IMR-90 (cell line): ENCODE measurements around the gene CFAP92. TPM values are rescaled to one million over a fixed set of nuclear protein-coding genes. Genes with fewer than 3 reads are reported as not detected.

ENCODE experiments used
- ATAC-seq: fragments of 200-7000 bp; cut with Tn5 transposase; 2 replicates; pipeline ENCODE4 v1.9.1; 2020; ENCODE audit warnings: low read depth, mild to moderate bottlenecking, moderate library complexity
- BruUV-seq: library from RNA; stranded (reverse); fragments of 400-500 nt; replicated peaks from 2 replicates; lab custom pipeline; 2021; lab: Mats Ljungman, UMichigan
- CTCF ChIA-PET: fragments of 300-600 bp; formaldehyde crosslinking; extraction: SDS; loops from one replicate; lab custom pipeline; 2021; ENCODE audit warnings: antibody characterized with exemption; lab: Yijun Ruan, JAX
- POLR2A ChIA-PET: fragments of 300-600 bp; sonication (Branson Sonifier 250); formaldehyde crosslinking; loops from one replicate; lab custom pipeline; 2022; ENCODE audit warnings: antibody characterized with exemption; ENCODE audit not compliant: unreplicated experiment; lab: Charles Lee
- DNase-seq: peaks from one replicate; pipeline ENCODE4 v3.0.0; 2013
- H2AFZ ChIP-seq: replicated peaks from 2 replicates; pipeline ENCODE3; 2013; ENCODE audit warnings: low read length, mild to moderate bottlenecking; ENCODE audit not compliant: poor library complexity
- H2AK5ac ChIP-seq: 2 replicates; pipeline ENCODE4 v1.6.1; 2013; ENCODE audit warnings: low read depth, low read length, inconsistent platforms
- H2AK9ac ChIP-seq: replicated peaks from 2 replicates; pipeline ENCODE3; 2013; ENCODE audit warnings: mild to moderate bottlenecking, low read depth, low read length, moderate library complexity; ENCODE audit not compliant: poor library complexity
- H2BK120ac ChIP-seq: 2 replicates; pipeline ENCODE4 v1.6.1; 2013; ENCODE audit warnings: low read depth, low read length, inconsistent platforms
- H2BK15ac ChIP-seq: 3 replicates; pipeline ENCODE4 v1.6.1; 2013; ENCODE audit warnings: low read depth, low read length, inconsistent platforms
- H2BK20ac ChIP-seq: 2 replicates; pipeline ENCODE4 v1.6.1; 2013; ENCODE audit warnings: low read depth, mild to moderate bottlenecking, inconsistent platforms, low read length, moderate library complexity
- H2BK5ac ChIP-seq: 2 replicates; pipeline ENCODE4 v1.6.1; 2013; ENCODE audit warnings: mild to moderate bottlenecking, low read depth, low read length, inconsistent platforms; ENCODE audit not compliant: poor library complexity, severe bottlenecking
- H3K14ac ChIP-seq: replicated peaks from 2 replicates; pipeline ENCODE4 v1.6.1; 2013; ENCODE audit warnings: low read depth, low read length, inconsistent platforms
- H3K18ac ChIP-seq: 2 replicates; pipeline ENCODE4 v1.6.1; 2013; ENCODE audit warnings: low read depth, low read length, control low read depth
- H3K23ac ChIP-seq: 2 replicates; pipeline ENCODE4 v1.6.1; 2013; ENCODE audit warnings: low read depth, low read length, inconsistent platforms
- H3K27ac ChIP-seq: 2 replicates; pipeline ENCODE4 v1.5.1; 2013; ENCODE audit warnings: mild to moderate bottlenecking, control low read depth, low read length; ENCODE audit not compliant: insufficient read depth
- H3K27me3 ChIP-seq: 2 replicates; pipeline ENCODE4 v1.6.1; 2013; ENCODE audit warnings: low read length; ENCODE audit not compliant: control insufficient read depth, insufficient read depth
- H3K36me3 ChIP-seq: 2 replicates; pipeline ENCODE4 v1.6.1; 2013; ENCODE audit warnings: low read length, mixed read lengths; ENCODE audit not compliant: control insufficient read depth, insufficient read depth
- H3K4ac ChIP-seq: 2 replicates; pipeline ENCODE4 v1.6.1; 2013; ENCODE audit warnings: low read depth, low read length, inconsistent platforms
- H3K4me1 ChIP-seq: 2 replicates; pipeline ENCODE4 v1.6.1; 2013; ENCODE audit warnings: low read length, mixed read lengths; ENCODE audit not compliant: control insufficient read depth, insufficient read depth
- H3K4me2 ChIP-seq: 2 replicates; pipeline ENCODE4 v1.6.1; 2013; ENCODE audit warnings: low read depth, mild to moderate bottlenecking, control low read depth, low read length, moderate library complexity
- H3K4me3 ChIP-seq: 2 replicates; pipeline ENCODE4 v1.5.1; 2013; ENCODE audit warnings: low read depth, mild to moderate bottlenecking, control low read depth, low read length, moderate library complexity; ENCODE audit not compliant: insufficient read depth
- H3K56ac ChIP-seq: 2 replicates; pipeline ENCODE4 v1.6.1; 2013; ENCODE audit warnings: low read length, inconsistent platforms; ENCODE audit not compliant: insufficient read depth; ENCODE audit errors: extremely low read depth
- H3K79me1 ChIP-seq, 2 experiments: 2 replicates each; pipeline ENCODE4 v1.6.1; 2013; ENCODE audit warnings: low read length in 2 of 2, inconsistent platforms in 1 of 2, low read depth in 1 of 2
- H3K9ac ChIP-seq: 2 replicates; pipeline ENCODE4 v1.6.1; 2013; ENCODE audit warnings: low read depth, low read length, control low read depth
- H3K9me1 ChIP-seq: 2 replicates; pipeline ENCODE4 v1.6.1; 2013; ENCODE audit warnings: low read length, inconsistent platforms; ENCODE audit not compliant: insufficient read depth
- H3K9me3 ChIP-seq: 2 replicates; pipeline ENCODE4 v1.6.1; 2013; ENCODE audit warnings: low read length; ENCODE audit not compliant: control insufficient read depth, insufficient read depth
- H4K20me1 ChIP-seq: 2 replicates; pipeline ENCODE4 v1.6.1; 2013; ENCODE audit warnings: low read length, inconsistent platforms; ENCODE audit not compliant: insufficient read depth
- H4K5ac ChIP-seq: 2 replicates; pipeline ENCODE4 v1.6.1; 2013; ENCODE audit warnings: mild to moderate bottlenecking, low read depth, low read length, control low read depth
- H4K8ac ChIP-seq, 2 experiments: 2 replicates each; pipeline ENCODE4 v1.6.1; 2013; ENCODE audit warnings: low read depth in 2 of 2, low read length in 2 of 2, control low read depth in 1 of 2, inconsistent platforms in 1 of 2
- H4K91ac ChIP-seq: 2 replicates; pipeline ENCODE4 v1.6.1; 2013; ENCODE audit warnings: low read depth, low read length, inconsistent platforms; ENCODE audit not compliant: insufficient read depth
- BHLHE40 ChIP-seq: fragments of 150-350 bp; IDR thresholded peaks from 2 replicates; pipeline ENCODE4 v1.6.1; 2016; ENCODE audit warnings: mild to moderate bottlenecking, low read depth, low read length
- CEBPB ChIP-seq: IDR thresholded peaks from 2 replicates; pipeline ENCODE4 v1.6.1; 2012; ENCODE audit warnings: low read depth, low read length, improper control_type of control experiment
- CHD1 ChIP-seq: IDR thresholded peaks from 2 replicates; pipeline ENCODE4 v1.6.1; 2012; ENCODE audit warnings: low read depth, low read length, improper control_type of control experiment
- FOS ChIP-seq: fragments of 150-350 bp; IDR thresholded peaks from 2 replicates; pipeline ENCODE4 v1.6.1; 2016; ENCODE audit warnings: low read depth, low read length
- MAFK ChIP-seq: IDR thresholded peaks from 2 replicates; pipeline ENCODE4 v1.6.1; 2012; ENCODE audit warnings: low read depth, low read length, improper control_type of control experiment
- MAZ ChIP-seq: IDR thresholded peaks from 2 replicates; pipeline ENCODE4 v1.6.1; 2012; ENCODE audit warnings: low read depth, mild to moderate bottlenecking, low read length, improper control_type of control experiment, moderate library complexity, borderline replicate concordance
- MXI1 ChIP-seq: IDR thresholded peaks from 2 replicates; pipeline ENCODE4 v1.6.1; 2012; ENCODE audit warnings: low read depth, mild to moderate bottlenecking, low read length, moderate library complexity, borderline replicate concordance
- NFE2L2 ChIP-seq: fragments of 150-350 bp; IDR thresholded peaks from 2 replicates; pipeline ENCODE4 v1.6.1; 2016; ENCODE audit warnings: low read depth, mild to moderate bottlenecking, low read length
- POLR2A ChIP-seq: IDR thresholded peaks from 2 replicates; pipeline ENCODE4 v1.6.1; 2012; ENCODE audit warnings: mild to moderate bottlenecking, low read depth, low read length
- RAD21 ChIP-seq: IDR thresholded peaks from 2 replicates; pipeline ENCODE4 v1.6.1; 2012; ENCODE audit warnings: low read length, improper control_type of control experiment
- RCOR1 ChIP-seq: IDR thresholded peaks from 2 replicates; pipeline ENCODE4 v1.6.1; 2012; ENCODE audit warnings: mild to moderate bottlenecking, low read length, improper control_type of control experiment; ENCODE audit not compliant: insufficient replicate concordance
- SMC3 ChIP-seq: fragments of 150-350 bp; IDR thresholded peaks from 2 replicates; pipeline ENCODE4 v1.6.1; 2016; ENCODE audit warnings: low read depth, mild to moderate bottlenecking, antibody characterized with exemption, low read length, moderate library complexity
- WGBS, 2 experiments: methylation state at CpG; one replicate each; pipeline versions ENCODE4 v1.1.5 to v1.1.7; 2013; ENCODE audit warnings: missing lambda C conversion rate in 2 of 2; ENCODE audit not compliant: insufficient read length in 1 of 2; ENCODE audit errors: extremely low coverage in 2 of 2; 5-methylcytosine and 5-hydroxymethylcytosine counted together
- dilution Hi-C: fragments of 300-500 bp; cut with HindIII; formaldehyde crosslinking; loops from one replicate; pipeline ENCODE4 v1.14.3; 2018; ENCODE audit warnings: low sequenced_read_pairs; ENCODE audit not compliant: unreplicated experiment
- in situ Hi-C: fragments of 300-500 bp; cut with MboI; formaldehyde crosslinking; loops from 3 replicates; pipeline ENCODE4 v1.14.3; 2019; ENCODE audit warnings: low sequenced_read_pairs, inconsistent platforms, mixed read lengths
- intact Hi-C: fragments of 100-400 bp; cut with micrococcal nuclease; formaldehyde crosslinking; loops from 2 replicates; pipeline ENCODE4 v1.10.0; 2022
- polyA plus RNA-seq, 3 experiments: library from polyadenylated mRNA; depleted of rRNA; stranded (reverse); fragments of >200 nt; gene quantifications; 2 replicates each; pipeline ENCODE4 v1.2.3, GENCODE V29; 2012; ENCODE audit warnings: low replicate concordance in 1 of 3
- total RNA-seq: library from RNA; depleted of rRNA; stranded (reverse); fragments of >200 nt; gene quantifications from 2 replicates; pipeline ENCODE4 v1.2.3, GENCODE V29; 2012
- TF ChIP-seq, protein P1 (sequence below): fragments of 150-350 bp; IDR thresholded peaks from 2 replicates; pipeline ENCODE4 v1.6.1; 2017; ENCODE audit warnings: mild to moderate bottlenecking, antibody characterized with exemption, low read length, low read depth

CFAP92 gene
- total and polyA plus RNA-seq, 2 of the 4 experiments (the other 2 are of a cell fraction), result not detected

DNA sequence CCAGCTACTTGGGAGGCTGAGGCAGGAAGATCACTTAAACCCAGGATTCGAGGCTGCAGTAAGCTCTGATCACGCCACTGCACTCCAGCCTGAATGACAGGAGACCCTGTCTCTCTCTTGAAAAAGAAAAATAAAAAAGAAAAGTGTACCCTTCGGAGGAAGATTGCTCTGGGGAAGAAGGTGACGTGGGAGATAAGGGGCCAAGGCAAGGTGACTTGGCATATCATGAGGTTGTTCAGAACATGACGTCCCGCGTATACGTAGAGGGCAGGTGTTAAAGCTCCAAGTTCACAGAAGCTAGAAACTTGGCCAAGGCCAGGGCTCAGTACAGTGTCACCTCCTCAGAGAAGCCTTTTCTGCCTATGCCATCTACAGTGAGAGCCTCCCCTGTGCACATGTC, 121.1 kb downstream of the CFAP92 start:
- Histone ChIP-seq H3K4me3 (no peak overlapping the region), H4K91ac (no peak overlapping the region), H3K36me3 (no peaks in the 10 kb centered on the region), H3K56ac (no peak overlapping the region), H3K79me1 (peaks cover 1 to 2% of the 10 kb centered on the region in 2 experiments; a peak in 2 of 4 replicates), H3K18ac (no peak overlapping the region), H3K23ac (no peak overlapping the region), H4K20me1 (no peaks in the 10 kb centered on the region), H2AFZ (no peak overlapping the region), H3K4me2 (no peak overlapping the region), H3K4me1 (no peaks in the 10 kb centered on the region), H3K9me3 (no peaks in the 10 kb centered on the region), H3K14ac (no peak overlapping the region), H4K5ac (no peak overlapping the region), H2BK5ac (no peak overlapping the region), H3K9me1 (no peaks in the 10 kb centered on the region), H2BK120ac (no peak overlapping the region), H2BK20ac (no peak overlapping the region), H4K8ac (no peak overlapping the region), H3K27me3 (peaks cover 6% of the 10 kb centered on the region; the same call in 1 of the 2 replicates), H3K9ac (no peak overlapping the region), H3K4ac (no peak overlapping the region), H2AK5ac (no peak overlapping the region), H2BK15ac (no peak overlapping the region), H2AK9ac (no peak overlapping the region), H3K27ac (no peak overlapping the region)
- dilution Hi-C loops, result no loop called here
- intact Hi-C loops, result no loop called here
- in situ Hi-C loops, result no loop called here
- no peak for ATAC-seq
- 60% methylated on average over 3 of the region's 8 CpGs; no CpG with 5 or more reads in 1 of the 2 experiments for WGBS, 2 experiments
- DNase-seq, result no peak
- POLR2A ChIA-PET, result no interaction called here
- CTCF ChIA-PET, result interaction anchor here (0.6 kb wide), 1 partner anchor 127 kb away, joined by 3 read pairs; no protein-coding TSS in a partner anchor
- no TSS peak for BruUV-seq
- no peak for TF ChIP-seq CEBPB
- no peak for TF ChIP-seq FOS
- TF ChIP-seq, protein P1, sequence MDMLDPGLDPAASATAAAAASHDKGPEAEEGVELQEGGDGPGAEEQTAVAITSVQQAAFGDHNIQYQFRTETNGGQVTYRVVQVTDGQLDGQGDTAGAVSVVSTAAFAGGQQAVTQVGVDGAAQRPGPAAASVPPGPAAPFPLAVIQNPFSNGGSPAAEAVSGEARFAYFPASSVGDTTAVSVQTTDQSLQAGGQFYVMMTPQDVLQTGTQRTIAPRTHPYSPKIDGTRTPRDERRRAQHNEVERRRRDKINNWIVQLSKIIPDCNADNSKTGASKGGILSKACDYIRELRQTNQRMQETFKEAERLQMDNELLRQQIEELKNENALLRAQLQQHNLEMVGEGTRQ, result no peak
- no peak for TF ChIP-seq BHLHE40
- TF ChIP-seq POLR2A, result no peak
- TF ChIP-seq NFE2L2, result no peak
- no peak for TF ChIP-seq RCOR1
- no peak for TF ChIP-seq SMC3
- TF ChIP-seq MXI1, result no peak
- no peak for TF ChIP-seq RAD21
- no peak for TF ChIP-seq CHD1
- no peak for TF ChIP-seq MAFK
- no peak for TF ChIP-seq MAZ
